Right hindlimb (tissue), 1 donor: ENCODE measurements around the gene LAMA3.

ENCODE experiments used
- DNase-seq: peaks from one replicate; pipeline ENCODE4 v3.0.0-alpha.2; 2018

LAMA3 gene

GRCh38 chr18:23825496-23825895, 136.2 kb downstream of the LAMA3 start:
- no peak for DNase-seq

- DNase-seq, result peak; percentile 83
These were observed 136.7 kb downstream of the LAMA3 start for GRCh38 chr18:23825978-23826405.

GRCh38 chr18:23826850-23827620, 137.8 kb downstream of the LAMA3 start:
- no peak for DNase-seq

- DNase-seq, result no peak
These were observed 138.4 kb downstream of the LAMA3 start for GRCh38 chr18:23827681-23828080.

GRCh38 chr18:23828426-23828825, 139.2 kb downstream of the LAMA3 start:
- no peak for DNase-seq

- no peak for DNase-seq
These were observed 143.7 kb downstream of the LAMA3 start for GRCh38 chr18:23832911-23833310.

- no peak for DNase-seq
These were observed 144.5 kb downstream of the LAMA3 start for GRCh38 chr18:23833714-23834113.

- DNase-seq, result no peak
These were observed 145.8 kb downstream of the LAMA3 start for GRCh38 chr18:23835091-23835490.

- no peak for DNase-seq
These were observed 146.3 kb downstream of the LAMA3 start for GRCh38 chr18:23835506-23835905.

GRCh38 chr18:23837591-23837990, 148.3 kb downstream of the LAMA3 start:
- no peak for DNase-seq

- DNase-seq, result no peak
These were observed 149.0 kb downstream of the LAMA3 start for GRCh38 chr18:23838233-23838632.

- DNase-seq, result no peak
These were observed 149.6 kb downstream of the LAMA3 start for GRCh38 chr18:23838801-23839366.

GRCh38 chr18:23842305-23842704, 153.1 kb downstream of the LAMA3 start:
- DNase-seq, result no peak

- no peak for DNase-seq
These were observed 155.9 kb downstream of the LAMA3 start for GRCh38 chr18:23844991-23845680.

- DNase-seq, result no peak
These were observed 156.9 kb downstream of the LAMA3 start for GRCh38 chr18:23845988-23846630.

- DNase-seq, result no peak
These were observed 158.2 kb downstream of the LAMA3 start for GRCh38 chr18:23847321-23847986.

- DNase-seq, result no peak
These were observed 159.9 kb downstream of the LAMA3 start for GRCh38 chr18:23849141-23849540.

- DNase-seq, result no peak
These were observed 161.0 kb downstream of the LAMA3 start for GRCh38 chr18:23850215-23850614.

- DNase-seq, result no peak
These were observed 162.3 kb downstream of the LAMA3 start for GRCh38 chr18:23851470-23852002.

- no peak for DNase-seq
These were observed 163.2 kb downstream of the LAMA3 start for GRCh38 chr18:23852236-23853045.

GRCh38 chr18:23853448-23854195, 164.4 kb downstream of the LAMA3 start:
- DNase-seq, result no peak
